NCI-H345 (cell line): Measurements from ENCODE around the gene RACGAP1.

ENCODE experiments used
- DNase-seq: peaks from one replicate; lab custom pipeline; 2025; lab: John Stamatoyannopoulos, UW

The RACGAP1 gene

DNA sequence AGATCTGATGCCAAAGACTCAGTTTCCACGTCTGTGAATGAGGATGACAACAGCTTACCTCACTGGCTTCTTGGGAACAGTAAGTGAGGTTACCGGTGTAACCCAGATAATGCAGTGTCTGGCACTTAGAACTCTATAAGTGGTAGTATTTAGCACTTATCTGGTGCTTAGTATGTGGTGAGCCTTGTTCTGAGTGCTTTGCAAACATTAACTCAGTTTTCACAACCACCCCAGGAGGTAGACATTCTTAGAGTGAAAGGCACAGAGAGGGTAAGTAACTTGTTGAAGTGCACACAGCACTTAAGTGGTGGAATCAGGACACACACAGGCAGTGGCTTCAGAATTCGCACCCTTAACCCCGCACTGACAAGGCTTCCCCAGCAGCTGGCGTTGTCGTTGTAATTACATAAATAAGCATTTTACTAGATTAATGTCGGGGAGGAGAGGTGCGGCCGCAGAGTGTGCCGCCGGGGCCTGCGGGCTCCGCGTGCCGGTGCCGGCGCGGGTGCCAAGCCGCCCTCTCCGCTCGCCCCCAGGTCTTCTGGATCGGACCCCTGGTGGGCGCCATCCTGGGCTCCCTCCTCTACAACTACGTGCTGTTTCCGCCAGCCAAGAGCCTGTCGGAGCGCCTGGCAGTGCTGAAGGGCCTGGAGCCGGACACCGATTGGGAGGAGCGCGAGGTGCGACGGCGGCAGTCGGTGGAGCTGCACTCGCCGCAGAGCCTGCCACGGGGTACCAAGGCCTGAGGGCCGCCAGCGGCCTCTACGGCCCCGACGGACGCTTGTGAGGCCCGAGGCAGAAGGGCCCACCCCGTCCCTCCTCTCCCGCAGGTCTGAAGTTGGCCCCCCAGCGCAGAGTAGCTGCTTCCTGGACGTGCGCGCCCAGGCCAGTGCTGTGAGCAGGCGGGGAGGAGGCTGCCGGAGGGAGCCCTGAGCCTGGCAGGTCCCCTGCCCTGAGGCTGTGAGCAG, 70.1 kb downstream of the RACGAP1 start:
- no peak for DNase-seq

DNA sequence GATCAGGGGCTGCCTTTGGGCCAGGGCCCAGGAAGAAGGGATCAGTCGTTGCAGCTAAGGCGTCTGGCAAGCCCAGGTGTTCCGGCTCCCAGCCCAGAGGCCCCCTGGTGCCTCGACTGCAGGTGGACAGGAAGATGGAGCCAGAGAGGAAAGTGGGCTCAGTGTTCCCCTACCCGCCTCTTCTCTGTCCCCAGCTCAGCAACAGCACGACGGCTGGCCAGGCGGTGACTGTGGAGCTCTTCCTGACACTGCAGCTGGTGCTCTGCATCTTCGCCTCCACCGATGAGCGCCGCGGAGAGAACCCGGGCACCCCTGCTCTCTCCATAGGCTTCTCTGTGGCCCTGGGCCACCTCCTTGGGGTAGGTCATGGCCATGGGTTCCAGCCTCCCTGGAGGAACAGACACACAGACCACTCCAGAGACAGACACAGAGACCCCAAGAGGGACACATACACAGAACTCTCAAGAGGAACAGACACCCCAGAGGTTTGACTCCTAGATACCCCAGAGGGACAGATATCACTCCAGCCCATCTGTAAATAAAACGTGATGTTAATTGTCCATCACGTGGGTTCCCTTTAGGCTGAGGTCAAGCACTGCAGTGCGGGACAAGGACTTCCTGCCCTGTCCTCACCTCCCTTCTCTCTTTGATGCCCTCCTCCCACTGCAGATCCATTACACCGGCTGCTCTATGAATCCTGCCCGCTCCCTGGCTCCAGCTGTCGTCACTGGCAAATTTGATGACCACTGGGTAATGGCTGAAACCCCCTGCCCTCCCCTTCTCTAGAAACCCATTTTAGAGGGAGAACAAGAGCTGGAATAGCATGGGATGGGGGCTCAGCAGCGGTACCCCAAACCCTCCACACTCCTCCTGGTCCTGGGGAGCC, 71.1 kb downstream of the RACGAP1 start:
- DNase-seq: no peak

DNA sequence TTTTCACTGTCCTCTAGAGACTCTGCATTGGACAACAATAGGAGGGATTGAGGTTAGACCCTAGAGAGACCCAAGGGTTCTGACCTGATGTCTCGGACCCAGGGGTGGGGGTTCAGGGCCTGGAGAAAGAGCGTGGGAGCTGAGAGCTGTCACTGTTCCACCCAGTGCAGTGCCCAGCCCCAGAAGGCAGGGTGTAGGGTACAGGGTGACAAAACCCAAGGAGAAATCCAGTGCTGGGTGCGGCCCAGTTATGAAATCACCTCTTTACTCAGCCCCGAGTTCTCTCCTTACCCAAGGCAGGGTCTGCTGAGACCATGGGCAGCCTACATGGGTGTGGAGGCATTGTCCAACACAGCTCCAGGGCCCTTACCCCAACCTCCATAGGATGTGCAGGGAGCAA, 72.1 kb downstream of the RACGAP1 start:
- DNase-seq: no peak

DNA sequence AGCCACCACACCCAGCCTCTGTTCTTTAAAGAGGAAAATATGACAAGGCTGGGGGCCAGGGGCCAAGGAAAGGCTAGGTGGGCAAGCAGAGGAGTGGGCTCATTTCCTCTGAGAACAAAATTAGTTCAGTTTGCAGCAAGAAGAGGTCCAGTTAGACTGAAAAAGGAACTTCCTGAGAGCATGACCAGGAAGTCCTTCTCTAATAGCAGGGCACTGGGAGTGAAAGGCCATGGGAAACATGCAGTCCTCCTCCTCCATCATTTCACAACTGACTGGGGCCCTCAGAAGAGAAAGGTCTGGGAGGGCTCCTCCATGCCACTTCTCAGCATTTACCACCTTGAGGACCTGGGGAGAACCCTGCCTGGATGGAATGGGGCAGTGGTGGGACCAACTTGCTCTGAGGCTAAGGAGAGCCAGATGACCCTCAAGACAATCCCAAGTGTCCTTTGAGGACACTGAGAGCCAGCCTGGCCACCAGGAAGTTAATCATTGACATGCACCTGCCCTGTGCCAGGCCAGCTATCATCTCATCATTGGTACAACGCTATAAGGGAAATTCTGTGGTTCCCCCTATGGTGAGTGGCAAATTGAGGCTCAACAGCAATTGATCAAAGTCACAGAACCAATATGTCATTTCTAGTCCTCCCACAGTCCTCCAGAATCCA, 72.8 kb downstream of the RACGAP1 start:
- no peak for DNase-seq

DNA sequence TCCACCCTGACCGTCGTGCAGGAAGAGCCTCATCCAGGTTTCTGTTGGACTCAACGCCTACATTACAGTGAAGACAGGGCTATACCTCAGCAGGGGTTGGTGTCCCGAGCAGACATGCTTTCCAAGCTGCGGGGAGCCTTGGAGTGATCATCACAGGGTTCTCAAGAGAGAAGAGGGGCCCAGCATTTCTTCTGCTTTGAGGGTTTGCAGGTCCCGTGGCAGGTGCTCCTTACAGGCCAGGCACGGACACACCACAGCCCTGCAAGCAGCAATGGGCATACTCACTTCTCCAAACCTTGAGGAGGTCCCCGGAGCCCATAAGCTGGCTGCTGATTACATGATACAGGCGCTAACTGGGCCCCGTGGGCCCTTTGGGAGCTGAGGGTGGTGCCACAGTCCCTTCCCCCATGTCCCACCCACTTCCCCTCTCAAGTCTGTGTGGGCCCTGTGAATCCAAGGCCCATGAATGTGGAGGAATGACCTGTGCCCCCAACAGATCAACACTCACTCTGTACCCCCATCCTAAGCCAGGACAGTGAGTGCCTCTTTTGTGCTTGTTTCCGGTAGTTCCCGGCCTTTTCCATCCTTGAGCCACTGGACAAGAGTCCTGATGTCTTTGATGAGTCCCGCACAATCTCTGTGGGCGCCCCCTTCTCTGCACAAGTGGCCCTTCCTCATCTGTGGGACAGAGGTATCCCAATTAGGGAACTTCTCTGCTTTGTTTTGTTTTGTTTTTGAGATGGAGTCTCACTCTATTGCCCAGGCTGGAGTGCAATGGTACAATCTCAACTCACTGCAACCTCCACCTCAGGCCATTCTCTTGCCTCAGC, 73.7 kb downstream of the RACGAP1 start:
- DNase-seq: no peak

DNA sequence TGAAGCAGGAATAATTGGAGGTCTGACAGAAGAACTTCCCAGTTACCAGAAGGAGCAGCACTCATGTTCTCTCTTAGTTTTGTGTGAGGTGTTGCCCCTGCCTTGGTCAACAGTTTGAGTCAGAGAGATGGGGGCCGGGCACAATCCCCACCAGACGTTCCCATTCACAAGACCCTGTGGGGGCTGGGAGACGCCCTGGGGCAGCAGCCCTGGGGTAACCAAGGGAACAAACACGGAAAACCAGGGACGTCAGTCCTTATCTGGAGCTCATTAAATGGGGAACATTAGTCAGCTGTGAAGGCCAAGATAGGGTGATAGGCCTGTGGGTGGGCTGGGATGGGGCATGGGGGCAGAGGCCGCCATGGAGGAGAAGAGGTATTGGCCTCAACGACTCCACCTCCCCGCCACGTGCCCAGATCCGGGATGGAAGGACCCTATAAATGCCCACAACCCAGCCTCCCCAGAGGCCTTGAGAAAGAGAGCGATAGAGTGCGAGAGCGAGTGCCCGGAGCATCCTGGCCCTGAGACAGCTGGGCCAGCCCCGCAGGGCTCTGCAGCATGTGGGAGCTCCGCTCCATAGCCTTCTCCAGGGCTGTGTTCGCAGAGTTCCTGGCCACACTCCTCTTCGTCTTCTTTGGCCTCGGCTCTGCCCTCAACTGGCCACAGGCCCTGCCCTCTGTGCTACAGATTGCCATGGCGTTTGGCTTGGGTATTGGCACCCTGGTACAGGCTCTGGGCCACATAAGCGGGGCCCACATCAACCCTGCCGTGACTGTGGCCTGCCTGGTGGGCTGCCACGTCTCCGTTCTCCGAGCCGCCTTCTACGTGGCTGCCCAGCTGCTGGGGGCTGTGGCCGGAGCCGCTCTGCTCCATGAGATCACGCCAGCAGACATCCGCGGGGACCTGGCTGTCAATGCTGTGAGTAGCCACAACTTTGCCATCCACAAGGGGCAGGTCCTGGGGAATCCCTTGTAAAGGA, 74.7 kb downstream of the RACGAP1 start, which contains the start of gene AQP2:
TSS of gene AQP2 (plus strand) at position 465 of the 979 bp plus-strand sequence. CDS start at position 559, 94 bp downstream.
- no peak for DNase-seq

DNA sequence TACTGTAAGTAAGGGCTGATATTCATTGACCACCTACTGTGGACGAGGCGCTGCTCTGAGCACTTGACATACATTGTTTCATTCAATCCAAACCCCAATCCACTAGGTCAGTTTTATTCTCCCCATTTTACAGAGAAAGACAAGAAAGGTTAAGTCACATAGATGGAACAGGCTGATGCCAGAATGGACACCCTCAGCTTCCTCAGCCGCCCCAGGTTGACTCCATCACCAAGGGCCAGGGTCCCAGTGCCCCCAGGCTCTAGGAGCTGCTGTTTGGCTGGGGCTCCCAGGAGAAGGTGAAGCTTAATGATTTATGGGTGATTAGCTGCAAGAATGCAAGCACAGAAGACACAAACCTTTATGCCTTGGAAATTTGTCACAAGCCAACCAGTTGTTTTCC, 75.4 kb downstream of the RACGAP1 start:
- DNase-seq: no peak

DNA sequence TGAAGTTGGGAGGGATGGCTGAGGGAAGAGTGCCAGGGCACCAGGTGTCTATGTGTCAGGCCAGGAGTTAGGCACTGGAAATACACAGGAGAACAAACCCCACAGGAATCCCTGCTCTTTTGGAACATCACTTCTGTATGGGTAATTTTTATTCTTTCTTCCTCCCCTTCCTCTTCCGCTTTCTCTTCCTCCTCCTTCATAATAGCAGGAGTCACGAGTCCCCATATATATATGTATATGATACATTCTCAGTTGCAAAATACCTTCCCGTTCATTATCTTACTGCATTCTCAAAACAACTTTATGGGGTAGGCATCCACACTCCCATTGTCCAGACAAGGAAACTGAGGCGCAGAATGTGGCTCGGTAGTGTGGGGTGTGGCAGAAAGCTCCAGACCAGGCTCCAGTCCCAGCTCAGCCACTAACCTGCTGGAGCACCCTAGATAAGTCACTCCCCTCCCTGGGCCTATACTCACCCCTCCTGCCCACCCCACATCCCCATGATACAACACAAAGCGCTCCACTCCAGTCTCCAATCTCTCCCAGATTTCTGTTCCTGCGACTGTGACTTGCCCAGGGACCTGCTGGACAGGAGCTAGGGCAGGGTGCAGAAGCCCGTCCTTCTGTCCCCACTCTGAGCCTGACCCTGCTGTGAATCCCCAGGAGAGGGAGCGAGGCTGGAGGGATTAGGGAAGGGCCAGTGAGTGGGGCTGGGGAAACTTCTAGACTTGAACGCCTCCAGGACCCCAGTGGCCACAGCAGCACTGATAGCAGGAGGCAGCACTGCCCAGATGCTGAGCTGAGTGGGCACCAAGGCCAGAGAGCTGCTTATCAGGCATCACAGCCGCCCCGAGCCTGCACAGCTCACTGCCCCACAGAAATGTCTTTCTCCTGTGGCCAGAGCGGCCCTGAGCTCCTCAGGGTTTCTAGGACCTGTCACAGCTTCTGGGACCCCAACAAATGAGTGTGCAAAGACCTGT, 76.1 kb downstream of the RACGAP1 start:
- no peak for DNase-seq

DNA sequence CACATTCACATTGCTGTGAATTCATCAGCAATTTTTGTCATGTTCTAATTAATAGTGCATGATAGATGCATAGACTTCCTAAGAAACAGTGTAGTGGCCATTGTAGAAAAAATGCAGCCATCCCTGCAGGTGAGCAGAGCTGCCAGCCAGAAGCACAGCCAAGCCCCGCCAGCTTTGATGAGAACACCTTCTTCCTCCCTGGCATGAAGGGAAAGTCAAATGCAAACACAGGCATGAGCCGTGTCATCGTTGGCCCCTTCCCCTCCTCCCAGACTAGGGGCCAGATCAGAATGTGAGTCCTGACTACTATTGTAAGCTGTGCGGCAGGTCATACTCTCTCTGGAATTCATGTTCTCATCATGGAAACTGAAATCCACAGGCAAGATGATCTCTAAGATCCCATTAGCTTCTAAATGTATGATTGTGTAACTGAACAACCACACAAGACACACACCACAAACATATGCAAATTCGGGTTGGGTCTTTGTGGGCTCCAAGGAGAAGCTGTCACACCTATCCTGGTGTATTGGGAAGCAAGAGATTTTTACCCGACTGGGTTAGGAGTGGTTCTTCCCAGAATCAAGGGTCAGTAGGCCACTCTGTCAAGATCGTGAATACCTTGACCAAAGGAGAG, 77.6 kb downstream of the RACGAP1 start:
- no peak for DNase-seq

DNA sequence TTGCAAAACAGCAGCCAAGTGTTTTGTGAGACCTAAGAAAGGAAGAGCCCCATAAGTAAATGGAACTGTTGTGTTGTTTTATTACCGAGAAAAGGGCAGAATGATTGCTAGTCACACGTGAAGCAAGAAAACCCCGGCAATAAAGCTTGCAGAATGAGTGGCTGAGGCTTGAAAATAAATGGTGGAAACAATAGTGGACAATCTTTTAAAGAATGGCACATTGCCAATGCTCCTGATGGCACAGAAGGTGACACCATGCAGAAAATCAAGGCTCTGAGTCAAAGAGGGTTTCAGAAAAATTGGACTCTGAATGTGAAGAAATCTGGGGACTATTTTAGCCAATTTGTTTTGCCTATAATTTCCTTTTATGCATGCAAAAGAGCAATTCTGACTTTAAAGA, 78.8 kb downstream of the RACGAP1 start:
- DNase-seq: peak; percentile 8

DNA sequence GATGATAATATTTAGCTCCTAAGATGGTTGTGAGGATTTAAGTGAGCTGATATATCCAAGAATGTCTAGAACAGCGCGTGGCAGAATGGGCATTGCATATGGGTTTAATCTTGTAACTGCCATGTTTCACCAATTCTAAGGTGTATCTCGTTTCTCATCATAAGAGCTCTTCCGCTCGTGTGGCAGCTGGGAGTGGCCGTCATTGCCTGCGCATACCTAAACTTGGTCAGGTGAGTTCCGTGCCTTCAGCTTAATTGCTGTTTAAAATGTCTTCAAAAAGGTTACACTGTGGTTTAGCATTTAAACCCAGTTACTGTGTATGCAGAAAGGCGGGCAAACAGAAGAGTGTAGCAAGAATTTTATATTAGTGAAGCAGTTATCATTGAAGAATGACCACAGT, 79.2 kb downstream of the RACGAP1 start:
- no peak for DNase-seq

DNA sequence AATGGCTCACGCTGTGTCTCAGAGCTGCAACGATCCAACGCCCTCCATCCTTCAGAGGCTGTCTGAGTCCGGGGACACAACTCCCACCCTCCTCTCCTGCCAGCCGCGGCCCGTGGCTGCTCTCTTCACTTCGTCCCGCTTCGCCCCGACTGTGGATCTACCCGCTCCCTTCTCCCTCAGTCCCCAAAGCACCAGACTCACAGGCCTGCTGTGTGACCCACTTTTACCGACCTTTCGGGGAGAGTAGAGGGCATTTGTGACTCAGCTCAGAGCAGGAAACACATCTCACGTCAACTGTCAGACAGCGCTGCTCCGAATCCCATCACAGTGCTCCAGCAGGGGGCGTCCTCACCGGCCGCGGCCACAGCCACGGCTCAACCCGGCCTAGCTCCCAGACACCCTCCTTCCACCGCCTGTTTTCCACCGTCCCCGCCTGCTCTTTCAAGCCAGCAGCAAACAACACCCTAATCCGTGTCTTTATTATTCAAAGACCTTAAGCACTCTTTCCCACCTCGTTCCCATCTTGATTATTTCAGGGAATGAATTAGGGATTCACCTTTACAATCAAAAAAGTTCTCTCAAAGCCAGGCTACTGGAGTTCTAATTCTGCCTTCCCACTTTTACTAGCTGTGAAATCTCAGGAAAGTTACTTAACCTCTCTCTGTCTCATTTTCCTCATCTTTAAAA, 79.8 kb downstream of the RACGAP1 start:
- no peak for DNase-seq

DNA sequence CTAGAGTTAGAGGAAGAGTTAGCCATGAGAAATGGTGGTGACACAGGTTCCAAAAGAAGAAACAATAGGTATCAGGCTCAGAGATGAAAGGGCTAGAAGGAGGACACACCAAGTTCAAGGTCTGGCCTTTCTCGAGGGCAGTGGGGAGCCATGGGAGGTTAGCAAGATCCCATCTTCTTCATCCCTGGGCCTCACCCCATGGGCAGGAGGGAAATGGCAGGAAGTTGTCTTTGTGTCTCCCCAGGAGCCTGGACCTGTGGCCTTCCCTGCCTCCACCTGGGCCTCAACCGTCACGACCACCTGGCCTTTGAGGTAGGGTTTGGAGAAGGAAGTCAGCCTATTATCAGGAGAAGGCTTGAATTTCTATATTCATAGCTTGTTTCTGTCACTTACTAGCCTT, 80.6 kb downstream of the RACGAP1 start:
- DNase-seq: no peak

DNA sequence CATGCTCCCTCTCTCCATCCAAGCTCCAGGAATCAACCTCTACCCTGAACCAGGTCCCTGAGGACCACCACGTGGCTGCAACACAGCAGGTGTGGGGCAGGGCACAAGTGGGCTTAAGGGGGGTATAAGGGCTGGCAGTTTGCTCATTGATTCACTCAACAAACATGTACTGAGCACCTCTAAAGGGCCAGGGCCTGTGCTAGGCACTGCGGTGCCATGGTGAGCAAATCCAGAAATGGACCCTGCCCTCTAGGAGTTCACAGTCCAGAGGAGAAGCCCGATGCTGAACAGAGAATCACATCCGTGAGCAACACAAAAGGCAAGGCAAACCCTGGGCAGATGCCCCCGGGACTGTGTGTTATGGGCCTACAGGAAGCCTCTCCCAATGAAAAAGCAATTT, 81.2 kb downstream of the RACGAP1 start:
- DNase-seq: no peak

DNA sequence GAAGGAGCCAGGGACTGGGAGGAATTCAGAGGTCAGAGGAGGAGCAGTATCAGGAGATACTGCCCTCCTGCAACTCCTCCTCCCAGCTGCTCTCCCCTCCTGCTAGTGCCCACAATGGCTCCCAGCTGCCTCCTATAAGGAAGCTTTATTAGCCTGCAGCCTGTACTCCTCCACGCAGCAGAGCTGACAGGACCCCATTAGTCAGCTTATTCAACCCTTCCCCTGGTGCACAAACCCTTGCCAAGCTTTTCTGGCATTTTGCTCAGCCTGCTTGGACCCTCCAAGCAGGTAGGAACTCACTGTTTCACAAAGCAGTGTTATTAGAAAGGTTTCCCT, 81.7 kb downstream of the RACGAP1 start:
- no peak for DNase-seq

DNA sequence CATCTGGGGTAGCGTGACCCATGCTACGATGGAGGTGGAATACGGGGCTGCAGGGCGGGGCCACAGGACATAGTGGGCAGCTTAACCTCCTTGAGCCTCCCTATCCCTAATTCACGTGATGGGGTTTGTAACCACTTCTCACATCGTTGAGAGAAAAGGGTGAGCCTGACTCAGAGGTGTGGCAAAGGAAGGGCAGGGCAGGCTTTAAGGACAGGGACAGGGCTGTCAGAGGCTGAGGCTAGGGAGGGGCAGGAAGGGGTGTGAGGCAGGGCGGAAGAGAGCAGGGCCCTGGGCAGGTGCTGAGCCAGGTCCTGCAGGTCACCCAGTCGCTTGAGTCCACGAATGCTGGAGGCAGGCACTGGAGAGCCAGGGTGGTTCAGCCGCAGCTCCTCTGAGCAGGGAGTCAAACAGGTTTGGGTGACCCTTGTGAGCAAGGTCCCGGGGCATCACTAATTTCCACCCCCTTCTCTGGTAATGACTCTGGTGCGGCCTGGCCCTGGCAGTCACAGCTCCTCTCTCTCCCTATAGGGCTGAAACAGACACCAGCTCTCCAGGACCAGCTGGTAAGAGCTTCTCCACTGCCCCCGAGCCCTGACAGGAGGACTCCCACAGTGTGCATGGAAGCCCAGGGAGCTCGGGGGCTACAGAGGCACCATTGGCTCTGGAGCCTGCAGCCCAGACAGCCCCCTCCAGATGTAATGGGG, 82.2 kb downstream of the RACGAP1 start:
- DNase-seq: no peak

DNA sequence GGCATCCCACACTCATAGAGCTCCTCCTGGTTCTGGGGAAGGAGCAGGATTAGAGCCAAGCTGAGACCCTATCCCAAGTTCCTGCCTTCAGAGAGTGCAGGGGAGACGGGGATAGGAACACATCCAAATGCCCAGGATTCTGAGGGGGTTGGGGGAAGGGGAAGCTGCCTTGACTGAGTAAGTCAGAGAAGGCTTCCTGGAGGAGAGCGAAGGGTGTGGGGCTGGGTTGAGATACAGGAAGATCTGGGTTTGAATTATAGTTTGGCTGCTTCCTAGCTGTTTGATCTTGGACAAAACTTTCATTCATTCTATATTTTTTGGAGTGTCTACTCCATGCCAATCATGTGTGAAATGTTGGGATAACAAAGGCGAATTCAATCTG, 82.8 kb downstream of the RACGAP1 start:
- DNase-seq: no peak
